Left lung (tissue), 10 donors: ENCODE results near the gene TROAP. TPM values are rescaled to one million over a fixed set of nuclear protein-coding genes. Genes with fewer than 3 reads are reported as not detected.
"Not testable (repeated sequence)": the region's sequence is repeated elsewhere in the genome, so short reads cannot be mapped to it uniquely, and the experiment has no call there.

ENCODE experiments used
- ATAC-seq: fragments of 200-7000 bp; cut with Tn5 transposase; one replicate; pipeline ENCODE4 v1.9.1; 2020; ENCODE audit warnings: moderate library complexity
- DNase-seq, 4 donors: peaks; one replicate each; pipeline ENCODE4 v3.0.0-alpha.2; 2013 to 2020
- H3K27ac ChIP-seq, 2 donors: fragments of 200-600 bp; sonication (generic) in 1 of 2; one replicate each; pipeline versions ENCODE4 v1.5.0 to v1.8.0; 2020 to 2021
- H3K27me3 ChIP-seq, 2 donors: fragments of 200-600 bp; sonication (generic) in 1 of 2; one replicate each; pipeline versions ENCODE4 v1.5.0 to v1.8.0; 2020 to 2021
- H3K36me3 ChIP-seq, 2 donors: fragments of 200-600 bp; sonication (generic) in 1 of 2; one replicate each; pipeline versions ENCODE4 v1.5.0 to v1.8.0; 2020 to 2021
- H3K4me1 ChIP-seq, 2 donors: fragments of 200-600 bp; one replicate each; pipeline ENCODE4 v1.8.0; 2021
- H3K4me3 ChIP-seq, 2 donors: fragments of 200-600 bp; sonication (generic) in 1 of 2; one replicate each; pipeline versions ENCODE4 v1.5.0 to v1.8.0; 2020 to 2021; ENCODE audit warnings: mild to moderate bottlenecking in 1 of 2
- H3K9me3 ChIP-seq, 2 donors: fragments of 200-600 bp; sonication (generic) in 1 of 2; one replicate each; pipeline versions ENCODE4 v1.5.0 to v1.8.0; 2020 to 2021
- CTCF ChIP-seq, 2 donors: fragments of 200-600 bp; sonication (generic) in 1 of 2; IDR thresholded peaks; one replicate each; pipeline versions ENCODE4 v1.5.0 to v1.8.0; 2021; ENCODE audit warnings: antibody characterized with exemption in 2 of 2
- intact Hi-C, 2 donors: fragments of 100-400 bp; cut with DNase I; formaldehyde crosslinking; loops; one replicate each; pipeline versions ENCODE4 v1.11.2 to v1.14.2; 2022
- polyA plus RNA-seq, 6 donors: library from polyadenylated mRNA; unstranded; fragments of 120-200 nt; gene quantifications; one replicate each; pipeline ENCODE4 v1.2.1, GENCODE V29; 2013; ENCODE audit not compliant: insufficient read length in 6 of 6
- total RNA-seq, 2 donors: library from RNA; stranded (reverse); fragmentation: NEBNext Ultra II Directional; extraction: Animal tissue kit (Norgen Biotek cat#: 25700); gene quantifications; one replicate each; pipeline ENCODE4 v1.2.1, GENCODE V29; 2021
- donor health status: DM: no; HTN: yes; CAD: no.
- donor health status: DM: no; HTN: no; CAD: no.

Gene TROAP
- total and polyA plus RNA-seq, 8 donors, result 2.4 to 43.2 (median 28.3) TPM

GRCh38 chr12:49298160-49298559 is 24.9 kb upstream of the TROAP start:
- TF ChIP-seq CTCF (IDR thresholded peaks at IDR 0.05), result no peak
- Histone ChIP-seq H3K4me3 (no peak overlapping the region), H3K4me1 (peaks cover 14 to 22% of the 10 kb centered on the region in 2 donors), H3K27me3 (peaks cover 45 to 98% of the 10 kb centered on the region in 2 donors), H3K27ac (no peak overlapping the region), H3K9me3 (no peaks in the 10 kb centered on the region), H3K36me3 (no peaks in the 10 kb centered on the region)
- DNase-seq, result no peak
- intact Hi-C loops, result no loop called here
- peak; percentile 11 for ATAC-seq

- Histone ChIP-seq H3K4me3 (no peak overlapping the region), H3K9me3 (no peaks in the 10 kb centered on the region), H3K27me3 (peaks cover 22 to 73% of the 10 kb centered on the region in 2 donors), H3K27ac (no peak overlapping the region), H3K36me3 (no peaks in the 10 kb centered on the region), H3K4me1 (peaks cover 8 to 10% of the 10 kb centered on the region in 2 donors)
- no peak for TF ChIP-seq CTCF (IDR thresholded peaks at IDR 0.05)
- intact Hi-C loops, result no loop called here
- ATAC-seq (no peak), DNase-seq (no peak)
Measured at GRCh38 chr12:49301760-49302159, 21.3 kb upstream of the TROAP start.

- intact Hi-C loops, result no loop called here
- H3K4me1 ChIP-seq, result no peaks in the 10 kb centered on the region
- DNase-seq (no peak), ATAC-seq (no peak)
- H3K36me3 ChIP-seq, result no peaks in the 10 kb centered on the region
- peaks cover 0 to 65% of the 10 kb centered on the region in 2 donors for H3K27me3 ChIP-seq
- no peaks in the 10 kb centered on the region for H3K9me3 ChIP-seq
- no peak for TF ChIP-seq CTCF (IDR thresholded peaks at IDR 0.05)
- H3K27ac ChIP-seq, result no peak overlapping the region
- H3K4me3 ChIP-seq, result no peak overlapping the region
Measured at GRCh38 chr12:49304161-49304560, 18.9 kb upstream of the TROAP start.

GRCh38 chr12:49305762-49306510 is 17.1 kb upstream of the TROAP start:
- Histone ChIP-seq H3K4me1 (no peaks in the 10 kb centered on the region), H3K27me3 (peaks cover 0 to 54% of the 10 kb centered on the region in 2 donors), H3K27ac (no peak overlapping the region), H3K9me3 (no peaks in the 10 kb centered on the region), H3K4me3 (no peak overlapping the region), H3K36me3 (no peaks in the 10 kb centered on the region)
- no peak for TF ChIP-seq CTCF (IDR thresholded peaks at IDR 0.05)
- no peak for ATAC-seq
- intact Hi-C loops, result no loop called here
- DNase-seq, result no peak

- H3K36me3 ChIP-seq, result no peaks in the 10 kb centered on the region
- H3K4me3 ChIP-seq, result no peak overlapping the region
- no peaks in the 10 kb centered on the region for H3K4me1 ChIP-seq
- peaks cover 0 to 39% of the 10 kb centered on the region in 2 donors for H3K27me3 ChIP-seq
- H3K27ac ChIP-seq, result no peak overlapping the region
- ATAC-seq (no peak), DNase-seq (no peak)
- TF ChIP-seq CTCF (IDR thresholded peaks at IDR 0.05), result no peak
- intact Hi-C loops, result no loop called here
- no peaks in the 10 kb centered on the region for H3K9me3 ChIP-seq
Measured at GRCh38 chr12:49309386-49309785, 13.7 kb upstream of the TROAP start.

- peaks cover 0 to 39% of the 10 kb centered on the region in 2 donors for H3K27me3 ChIP-seq
- H3K4me1 ChIP-seq, H3K27ac ChIP-seq, intact Hi-C loops, H3K36me3 ChIP-seq, DNase-seq, H3K4me3 ChIP-seq, H3K9me3 ChIP-seq, ATAC-seq: not testable (repeated sequence)
Measured at GRCh38 chr12:49310451-49311000, 12.5 kb upstream of the TROAP start.
